Ovary (tissue), 9 donors: ENCODE data around the gene NCOA1. TPM values are rescaled to one million over a fixed set of nuclear protein-coding genes. Genes with fewer than 3 reads are reported as not detected.

Experiments used
- DNase-seq, 5 donors: peaks; one replicate each; pipeline ENCODE4 v3.0.0-alpha.2; 2019 to 2020
- H3K27ac ChIP-seq, 2 donors: fragments of 200-600 bp; one replicate each; pipeline versions ENCODE4 v1.5.1 to v1.8.0; 2019 to 2022
- H3K27me3 ChIP-seq: fragments of 200-600 bp; one replicate; pipeline ENCODE4 v1.8.0; 2022
- H3K36me3 ChIP-seq: fragments of 200-600 bp; sonication (generic); one replicate; pipeline ENCODE4 v1.5.1; 2019
- H3K4me1 ChIP-seq: one replicate; pipeline ENCODE4 v1.8.1; 2013; ENCODE audit warnings: mild to moderate bottlenecking, moderate library complexity; ENCODE audit not compliant: insufficient read depth
- H3K4me3 ChIP-seq: fragments of 200-600 bp; sonication (generic); one replicate; pipeline ENCODE4 v1.5.1; 2017
- H3K9me3 ChIP-seq, 2 donors: fragments of 200-600 bp in 1 of 2; sonication (generic) in 1 of 2; one replicate each; pipeline versions ENCODE4 v1.5.1 to v1.8.1; 2013 to 2019; ENCODE audit warnings: mild to moderate bottlenecking in 1 of 2, moderate library complexity in 1 of 2
- CTCF ChIP-seq, 3 donors: fragments of 450-650 bp in 2 of 3; fragments of 200-600 bp in 1 of 3; IDR thresholded peaks; one replicate each; pipeline versions ENCODE4 v1.5.1 to v1.8.0; 2016 to 2022; ENCODE audit warnings: antibody characterized with exemption in 3 of 3, mild to moderate bottlenecking in 1 of 3
- EP300 ChIP-seq: sonication (generic); formaldehyde crosslinking; IDR thresholded peaks from one replicate; pipeline ENCODE4 v1.6.1; 2017; ENCODE audit warnings: antibody characterized with exemption
- POLR2A ChIP-seq: fragments of 450-650 bp; IDR thresholded peaks from one replicate; pipeline ENCODE4 v1.6.1; 2017; ENCODE audit warnings: antibody characterized with exemption, mild to moderate bottlenecking, moderate library complexity
- WGBS, 3 donors: extraction: QIAGEN DNeasy Blood & Tissue Kit in 1 of 3; methylation state at CpG; one replicate each; pipeline versions ENCODE4 v1.1.5 to v1.1.7; 2013 to 2017; 5-methylcytosine and 5-hydroxymethylcytosine counted together
- intact Hi-C, 4 donors: fragments of 100-400 bp; cut with DNase I; formaldehyde crosslinking; loops; one replicate each; pipeline versions ENCODE4 v1.11.0 to v1.15.1; 2022 to 2023
- polyA plus RNA-seq, 2 donors: library from polyadenylated mRNA; stranded (reverse); fragments of 200-250 nt in 1 of 2; fragments of 350-450 nt in 1 of 2; fragmentation: Illumina TruSeq in 1 of 2; extraction: RNeasy Lipid Tissue Mini Kit (QIAGEN cat#74804) in 1 of 2; gene quantifications; one replicate each; pipeline ENCODE4 v1.2.3, GENCODE V29; 2013 to 2014
- total RNA-seq, 7 donors: library from RNA; depleted of rRNA in 2 of 7; stranded (reverse); fragments of >200 nt in 2 of 7; fragmentation: NEBNext Ultra II Directional in 3 of 7; extraction: Animal tissue kit (Norgen Biotek cat#: 25700) in 3 of 7; gene quantifications; one replicate each; pipeline versions ENCODE4 v1.1.0 to v1.2.4, GENCODE V29; 2016 to 2023
- donor health status: DM: no; HTN: no; CAD: no; lungs with moderate emphysema.
- donor health status: DM: no; HTN: no; CAD: no.
- donor health status: Bipolar disorder and iron deficiency.
- donor health status: DM: yes; HTN: yes; CAD: no.
- donor health status: DM: no; HTN: no; CAD: no.
- donor health status: DM: yes; HTN: yes; CAD: no.

Gene NCOA1
- total and polyA plus RNA-seq, 9 donors, result 20.2 to 69.0 (median 57.3) TPM

GRCh38 chr2:24680196-24680595 is 189.1 kb downstream of the NCOA1 start:
- Histone ChIP-seq H3K27ac (no peak overlapping the region), H3K27me3 (no peaks in the 10 kb centered on the region), H3K4me3 (no peak overlapping the region), H3K9me3 (no peaks in the 10 kb centered on the region), H3K4me1 (no peaks in the 10 kb centered on the region), H3K36me3 (no peaks in the 10 kb centered on the region)
- 96 to 97% (median 97%) methylated on average over 5 of the region's 5 CpGs for WGBS, 3 donors
- TF ChIP-seq CTCF (IDR thresholded peaks at IDR 0.05), result no peak
- no peak for TF ChIP-seq POLR2A
- TF ChIP-seq EP300, result no peak
- intact Hi-C loops, result no loop called here
- no peak for DNase-seq

- no peaks in the 10 kb centered on the region for H3K4me1 ChIP-seq
- no peaks in the 10 kb centered on the region for H3K9me3 ChIP-seq
- H3K36me3 ChIP-seq, result no peaks in the 10 kb centered on the region
- no peaks in the 10 kb centered on the region for H3K27me3 ChIP-seq
- no peak for DNase-seq
- intact Hi-C loops, result no loop called here
- H3K4me3 ChIP-seq, result no peak overlapping the region
- no peak for TF ChIP-seq CTCF (IDR thresholded peaks at IDR 0.05)
- TF ChIP-seq EP300, result no peak
- TF ChIP-seq POLR2A, result no peak
- no peak overlapping the region for H3K27ac ChIP-seq
- WGBS, 3 donors, result 33 to 49% (median 37%) methylated on average over 7 of the region's 7 CpGs
Observed at GRCh38 chr2:24682304-24682703, 191.2 kb downstream of the NCOA1 start.

GRCh38 chr2:24683408-24683807 is 192.4 kb downstream of the NCOA1 start:
- no peaks in the 10 kb centered on the region for H3K27me3 ChIP-seq
- H3K27ac ChIP-seq, result no peak overlapping the region
- no peaks in the 10 kb centered on the region for H3K9me3 ChIP-seq
- 86 to 92% (median 92%) methylated on average over 1 of the region's 1 CpG for WGBS, 3 donors
- H3K4me3 ChIP-seq, result no peak overlapping the region
- no peaks in the 10 kb centered on the region for H3K4me1 ChIP-seq
- TF ChIP-seq POLR2A (no peak), CTCF (IDR thresholded peaks at IDR 0.05) (no peak), EP300 (no peak)
- intact Hi-C loops, result no loop called here
- DNase-seq, result no peak
- H3K36me3 ChIP-seq, result no peaks in the 10 kb centered on the region

- TF ChIP-seq EP300, result no peak
- TF ChIP-seq POLR2A, result no peak
- TF ChIP-seq CTCF (IDR thresholded peaks at IDR 0.05), result no peak
- no peaks in the 10 kb centered on the region for H3K36me3 ChIP-seq
- intact Hi-C loops, result no loop called here
- WGBS, 3 donors, result 95 to 96% (median 96%) methylated on average over 4 of the region's 4 CpGs
- H3K4me1 ChIP-seq, result no peaks in the 10 kb centered on the region
- DNase-seq, result no peak
- no peak overlapping the region for H3K4me3 ChIP-seq
- H3K27ac ChIP-seq, result no peak overlapping the region
- no peaks in the 10 kb centered on the region for H3K9me3 ChIP-seq
- H3K27me3 ChIP-seq, result no peaks in the 10 kb centered on the region
Observed at GRCh38 chr2:24690524-24690923, 199.5 kb downstream of the NCOA1 start.

GRCh38 chr2:24691806-24692205 is 200.8 kb downstream of the NCOA1 start:
- intact Hi-C loops, result no loop called here

More at GRCh38 chr2:24691806-24692205, 200.8 kb downstream of the NCOA1 start:
- no peaks in the 10 kb centered on the region for H3K27me3 ChIP-seq
- no peak overlapping the region for H3K27ac ChIP-seq
- DNase-seq, result no peak
- no peaks in the 10 kb centered on the region for H3K4me1 ChIP-seq
- H3K9me3 ChIP-seq, result no peaks in the 10 kb centered on the region
- H3K36me3 ChIP-seq, result no peaks in the 10 kb centered on the region
- H3K4me3 ChIP-seq, result no peak overlapping the region
- TF ChIP-seq CTCF (IDR thresholded peaks at IDR 0.05), result no peak
- no peak for TF ChIP-seq EP300
- no peak for TF ChIP-seq POLR2A
